Fibroblast of upper back skin (primary cell): ENCODE results near the gene NFIX.
A peak's percentile ranks its signal among the peaks of the same experiment; 100 is the strongest.

Experiments used
- DNase-seq: peaks from one replicate; pipeline ENCODE4 v3.0.0-alpha.2; 2013

NFIX gene

GRCh38 chr19:12990853-12991252, 4.4 kb upstream of the NFIX start:
- no peak for DNase-seq

GRCh38 chr19:12991296-12991695, 4.0 kb upstream of the NFIX start:
- no peak for DNase-seq

GRCh38 chr19:12992729-12993128, 2.5 kb upstream of the NFIX start:
- no peak for DNase-seq

GRCh38 chr19:12993562-12993961, 1.7 kb upstream of the NFIX start:
- no peak for DNase-seq

GRCh38 chr19:12995596-12996405, 526 bp downstream of the NFIX start:
- DNase-seq, result no peak

GRCh38 chr19:12996406-12997094, 1.3 kb downstream of the NFIX start:
- DNase-seq, result no peak

GRCh38 chr19:12997179-12997966, 2.1 kb downstream of the NFIX start:
- no peak for DNase-seq

GRCh38 chr19:12997967-12998940, 3.0 kb downstream of the NFIX start:
- DNase-seq, result no peak

- no peak for DNase-seq
Observed at GRCh38 chr19:13001166-13001501, 5.9 kb downstream of the NFIX start.

GRCh38 chr19:13001502-13002165, 6.4 kb downstream of the NFIX start:
- no peak for DNase-seq

GRCh38 chr19:13002166-13002898, 7.1 kb downstream of the NFIX start:
- DNase-seq, result peak; percentile 51

GRCh38 chr19:13003081-13003480, 7.8 kb downstream of the NFIX start:
- no peak for DNase-seq

GRCh38 chr19:13004273-13004672, 9.0 kb downstream of the NFIX start:
- DNase-seq, result no peak

- DNase-seq, result no peak
Observed at GRCh38 chr19:13005253-13005652, 10.0 kb downstream of the NFIX start.

- no peak for DNase-seq
Observed at GRCh38 chr19:13005861-13006370, 10.6 kb downstream of the NFIX start.

- DNase-seq, result no peak
Observed at GRCh38 chr19:13006431-13007281, 11.4 kb downstream of the NFIX start.

- no peak for DNase-seq
Observed at GRCh38 chr19:13007292-13008045, 12.2 kb downstream of the NFIX start.

GRCh38 chr19:13008926-13009787, 13.9 kb downstream of the NFIX start:
- DNase-seq, result no peak
